IgD-negative memory B cell (primary cell): Measurements from ENCODE around the gene MARK1. TPM values are rescaled to one million over a fixed set of nuclear protein-coding genes. Genes with fewer than 3 reads are reported as not detected.
A peak's percentile ranks its signal among the peaks of the same experiment; 100 is the strongest.

Source experiments
- H3K27ac Mint-ChIP-seq, 3 donors: one replicate each; pipeline ENCODE4 v1.8.0; 2020 to 2022; ENCODE audit warnings: mild to moderate bottlenecking in 3 of 3, mixed read lengths in 3 of 3, moderate library complexity in 1 of 3
- H3K27me3 Mint-ChIP-seq: one replicate; pipeline ENCODE4 v1.8.0; 2021; ENCODE audit warnings: mixed read lengths
- H3K36me3 Mint-ChIP-seq: one replicate; pipeline ENCODE4 v1.8.0; 2020; ENCODE audit warnings: mild to moderate bottlenecking, mixed read lengths
- H3K4me1 Mint-ChIP-seq, 3 donors: one replicate each; pipeline ENCODE4 v1.8.0; 2020 to 2022; ENCODE audit warnings: mixed read lengths in 3 of 3, mild to moderate bottlenecking in 1 of 3
- H3K4me3 Mint-ChIP-seq, 4 donors: one replicate each; pipeline ENCODE4 v1.8.0; 2020 to 2022; ENCODE audit warnings: mild to moderate bottlenecking in 4 of 4, mixed read lengths in 4 of 4, moderate library complexity in 3 of 4
- H3K9me3 Mint-ChIP-seq, 3 donors: one replicate each; pipeline ENCODE4 v1.8.0; 2020 to 2021; ENCODE audit warnings: mixed read lengths in 3 of 3, mild to moderate bottlenecking in 1 of 3
- polyA plus RNA-seq: library from polyadenylated mRNA; unstranded; fragments of 300-500 nt; fragmentation: Illumina TruSeq; gene quantifications from one replicate; pipeline ENCODE4 v1.2.3, GENCODE V29; 2021

The MARK1 gene
- polyA plus RNA-seq, 1 donor from 2014 or later: 0.51 TPM

DNA sequence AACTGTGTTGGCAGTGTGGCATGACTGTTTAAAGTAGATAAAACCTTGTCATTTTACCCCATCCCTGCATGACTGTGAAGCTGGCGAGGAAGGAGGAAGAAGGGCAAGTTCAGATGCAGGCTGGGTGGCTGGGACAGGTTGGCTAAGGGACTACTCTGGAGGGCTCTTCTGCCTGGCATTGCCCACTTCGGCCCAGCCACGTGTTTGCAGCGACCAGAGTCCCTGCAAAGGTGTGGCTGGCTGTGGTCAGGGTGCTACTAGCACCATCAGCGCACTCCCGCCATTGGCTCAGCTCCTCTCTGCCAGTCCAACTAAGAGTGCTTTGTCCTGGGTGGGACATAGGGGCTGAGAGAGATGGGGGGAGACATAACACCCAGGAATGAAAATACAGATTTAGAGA is 169.4 kb downstream of the MARK1 start:
- Mint-ChIP-seq H3K4me1 (peaks cover 2 to 7% (median 6%) of the 10 kb centered on the region in 3 donors), H3K27me3 (no peaks in the 10 kb centered on the region), H3K9me3 (no peaks in the 10 kb centered on the region), H3K36me3 (peaks cover 6% of the 10 kb centered on the region), H3K27ac (no peak overlapping the region), H3K4me3 (no peak overlapping the region)

DNA sequence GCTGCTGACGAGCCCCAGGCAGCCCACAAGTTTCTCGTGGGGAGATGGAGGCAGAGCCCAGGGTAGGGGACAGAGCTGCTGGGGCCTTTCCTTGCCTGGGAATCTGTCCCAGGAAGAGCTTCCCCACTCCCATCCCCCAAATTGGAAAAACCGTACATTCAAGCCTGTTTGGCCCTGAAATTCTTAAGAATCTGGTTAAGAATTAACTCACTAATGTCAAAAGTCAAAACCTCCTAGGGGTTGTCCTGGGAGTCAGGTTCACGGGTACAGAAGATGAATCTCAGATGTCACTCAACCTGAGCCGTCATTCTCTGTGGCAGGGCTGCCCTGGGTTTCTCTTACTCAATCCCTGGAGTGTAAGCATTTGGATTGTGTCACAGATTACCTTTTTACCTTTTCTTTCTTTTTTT is 170.7 kb downstream of the MARK1 start:
- Mint-ChIP-seq H3K27ac (no peak overlapping the region), H3K27me3 (no peaks in the 10 kb centered on the region), H3K4me3 (no peak overlapping the region), H3K4me1 (peaks cover 0 to 5% (median 0%) of the 10 kb centered on the region in 3 donors), H3K9me3 (no peaks in the 10 kb centered on the region), H3K36me3 (peaks cover 6% of the 10 kb centered on the region)

DNA sequence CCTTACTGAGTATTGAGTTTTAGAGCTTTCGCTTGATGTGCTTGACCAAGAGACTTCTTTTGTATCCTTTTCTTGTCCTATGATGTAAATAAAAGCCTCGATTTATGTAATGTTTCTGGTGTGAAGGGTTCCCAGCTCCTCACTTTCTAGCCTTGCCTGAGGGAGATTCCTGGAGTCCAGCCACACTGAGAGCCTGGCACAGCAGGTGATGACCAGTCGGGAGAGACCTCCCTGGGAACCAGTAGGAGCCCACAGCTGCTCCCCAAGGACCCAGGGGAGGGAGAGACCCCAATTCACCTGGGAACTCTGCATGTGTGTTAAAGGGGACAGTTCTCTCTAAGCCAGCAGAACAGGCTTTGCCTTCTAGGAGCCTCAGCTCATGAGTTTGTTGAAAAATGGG is 171.1 kb downstream of the MARK1 start:
- Mint-ChIP-seq H3K36me3 (peaks cover 5% of the 10 kb centered on the region), H3K9me3 (no peaks in the 10 kb centered on the region), H3K27ac (no peak overlapping the region)

DNA sequence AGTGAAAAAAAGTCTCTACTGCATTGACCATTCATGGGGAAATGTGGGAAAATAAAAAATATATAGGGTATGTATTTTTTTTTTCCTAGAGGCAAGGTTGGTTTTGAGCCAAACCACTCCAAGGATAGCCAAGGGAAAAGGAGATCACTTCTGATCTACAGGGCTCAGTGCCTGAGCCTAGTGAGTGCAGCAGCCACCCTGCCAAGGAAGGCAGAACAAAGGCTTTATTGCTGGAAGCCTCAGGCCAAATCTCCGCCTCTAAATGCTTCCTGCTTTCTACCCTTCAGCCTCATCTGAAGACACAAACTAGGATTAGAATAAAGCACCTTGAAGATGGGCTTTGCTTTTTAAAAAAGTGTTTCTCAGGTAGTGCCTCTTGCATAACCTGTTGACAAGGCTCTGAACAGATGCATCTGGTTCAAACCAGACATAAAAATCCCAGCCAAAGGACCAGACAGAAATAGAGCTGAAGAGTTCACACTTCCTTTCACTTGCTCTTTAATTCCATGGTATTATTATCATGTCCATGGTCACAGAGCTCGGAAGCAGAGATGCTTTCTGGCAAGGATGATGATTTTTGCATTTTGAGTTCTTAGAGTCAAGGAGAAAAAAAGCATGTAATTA is 172.7 kb downstream of the MARK1 start:
- Mint-ChIP-seq H3K4me1 (peaks cover 0 to 5% (median 0%) of the 10 kb centered on the region in 3 donors), H3K27ac (no peak overlapping the region), H3K4me3 (no peak overlapping the region), H3K36me3 (peaks cover 5% of the 10 kb centered on the region), H3K9me3 (no peaks in the 10 kb centered on the region), H3K27me3 (no peaks in the 10 kb centered on the region)

More for the DNA sequence above, 171.1 kb downstream of the MARK1 start:
- Mint-ChIP-seq H3K4me3 (no peak overlapping the region), H3K27me3 (no peaks in the 10 kb centered on the region), H3K4me1 (peaks cover 0 to 5% (median 0%) of the 10 kb centered on the region in 3 donors)

DNA sequence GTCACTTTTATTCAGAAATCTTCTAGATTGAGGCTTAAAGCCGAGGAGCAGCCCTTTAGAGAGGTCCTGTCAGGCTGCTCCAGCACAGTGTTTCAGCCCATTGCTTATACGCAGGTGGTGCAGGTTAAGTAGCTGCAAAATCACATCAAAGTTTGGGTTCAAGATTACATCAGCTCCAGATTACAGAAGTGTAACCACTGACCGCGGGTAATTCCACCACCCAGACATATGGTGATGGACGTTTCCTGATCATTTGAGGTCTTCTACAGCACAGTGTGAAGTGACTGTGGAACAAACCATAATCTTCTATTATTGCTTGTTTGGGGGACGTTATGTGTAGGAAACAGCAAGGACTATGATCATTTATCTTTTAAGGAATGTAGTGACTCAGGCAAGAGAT is 174.0 kb downstream of the MARK1 start:
- Mint-ChIP-seq H3K36me3 (peaks cover 5% of the 10 kb centered on the region), H3K4me3 (no peak overlapping the region), H3K9me3 (no peaks in the 10 kb centered on the region), H3K27me3 (no peaks in the 10 kb centered on the region), H3K4me1 (peaks cover 0 to 5% (median 0%) of the 10 kb centered on the region in 3 donors), H3K27ac (no peak overlapping the region)

DNA sequence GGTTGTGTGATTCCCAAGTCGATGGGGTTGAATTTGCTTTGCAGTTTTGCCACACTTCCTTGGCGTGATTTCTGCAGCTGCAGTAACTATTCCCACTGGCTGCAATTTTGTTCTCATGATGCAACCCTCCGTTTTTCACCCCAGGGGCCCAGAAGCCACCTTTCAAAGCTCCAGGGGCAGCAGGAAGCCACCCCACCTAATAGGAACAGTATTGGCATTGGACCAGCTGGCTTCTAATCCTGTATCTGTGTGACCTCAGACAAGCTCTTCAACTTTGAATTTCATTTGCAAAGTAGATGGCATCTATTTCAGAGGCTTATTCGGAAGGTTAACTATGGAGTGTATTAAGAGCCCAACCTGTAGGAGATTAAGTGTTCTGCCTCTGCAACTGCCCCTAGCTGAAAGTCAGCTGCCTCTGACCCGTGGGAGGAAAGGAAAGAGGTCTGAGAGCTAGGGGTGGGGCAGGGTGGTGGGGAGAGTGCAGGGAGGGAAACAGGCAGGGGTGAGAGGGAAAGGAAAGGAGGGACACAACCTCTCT is 174.9 kb downstream of the MARK1 start:
- peaks cover 0 to 5% (median 0%) of the 10 kb centered on the region in 3 donors for H3K4me1 Mint-ChIP-seq
- H3K27ac Mint-ChIP-seq: no peak overlapping the region
- peaks cover 5% of the 10 kb centered on the region for H3K36me3 Mint-ChIP-seq
- H3K27me3 Mint-ChIP-seq: no peaks in the 10 kb centered on the region
- H3K4me3 Mint-ChIP-seq: no peak overlapping the region
- no peaks in the 10 kb centered on the region for H3K9me3 Mint-ChIP-seq

DNA sequence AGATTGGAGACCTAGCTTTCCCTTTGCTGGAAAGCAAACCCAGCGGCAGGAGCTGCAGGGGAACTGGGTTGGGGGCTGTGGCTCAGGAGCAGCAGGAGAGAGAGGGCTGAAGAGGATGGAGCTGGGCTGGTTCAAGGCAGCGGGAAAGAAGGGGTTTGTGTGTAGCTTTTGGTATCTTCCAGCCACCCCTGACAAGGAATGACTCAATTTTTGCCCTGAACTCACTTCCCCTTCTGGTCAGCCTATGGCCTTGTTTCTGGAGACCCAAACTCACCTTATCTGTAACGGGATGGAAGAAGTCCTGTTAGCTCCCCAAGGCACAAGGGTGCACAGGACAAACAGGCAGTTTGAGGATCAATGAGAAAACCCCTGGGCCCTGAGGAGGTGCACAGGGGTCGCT is 175.4 kb downstream of the MARK1 start:
- Mint-ChIP-seq H3K4me1 (peaks cover 0 to 7% (median 0%) of the 10 kb centered on the region in 3 donors), H3K36me3 (peaks cover 5% of the 10 kb centered on the region), H3K27ac (no peak overlapping the region), H3K27me3 (no peaks in the 10 kb centered on the region), H3K4me3 (no peak overlapping the region), H3K9me3 (no peaks in the 10 kb centered on the region)

DNA sequence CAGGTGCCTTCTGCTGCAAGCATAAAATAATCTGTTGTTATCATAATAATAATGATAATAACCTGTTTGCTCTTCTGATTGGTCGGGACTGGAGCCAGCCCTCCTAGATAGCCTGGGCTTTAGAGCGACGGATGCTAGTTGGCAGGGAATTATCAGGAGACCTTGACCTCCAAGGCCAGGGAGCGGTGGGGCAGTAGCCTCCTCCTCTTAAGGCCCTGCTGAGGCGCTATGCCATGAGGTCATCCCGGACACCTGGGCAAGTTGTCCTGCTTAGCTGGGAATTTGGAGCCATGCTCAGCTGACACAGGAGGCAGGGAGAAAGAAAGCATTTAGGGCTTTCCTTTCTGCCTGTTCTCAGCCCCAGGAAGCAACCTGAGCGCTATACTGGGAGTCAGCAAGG is 177.8 kb downstream of the MARK1 start:
- H3K4me1 Mint-ChIP-seq: peaks cover 6 to 21% (median 13%) of the 10 kb centered on the region in 3 donors
- H3K36me3 Mint-ChIP-seq: peaks cover 2% of the 10 kb centered on the region
- H3K27ac Mint-ChIP-seq: no peak overlapping the region
- H3K4me3 Mint-ChIP-seq: no peak overlapping the region
- no peaks in the 10 kb centered on the region for H3K9me3 Mint-ChIP-seq
- H3K27me3 Mint-ChIP-seq: no peaks in the 10 kb centered on the region

DNA sequence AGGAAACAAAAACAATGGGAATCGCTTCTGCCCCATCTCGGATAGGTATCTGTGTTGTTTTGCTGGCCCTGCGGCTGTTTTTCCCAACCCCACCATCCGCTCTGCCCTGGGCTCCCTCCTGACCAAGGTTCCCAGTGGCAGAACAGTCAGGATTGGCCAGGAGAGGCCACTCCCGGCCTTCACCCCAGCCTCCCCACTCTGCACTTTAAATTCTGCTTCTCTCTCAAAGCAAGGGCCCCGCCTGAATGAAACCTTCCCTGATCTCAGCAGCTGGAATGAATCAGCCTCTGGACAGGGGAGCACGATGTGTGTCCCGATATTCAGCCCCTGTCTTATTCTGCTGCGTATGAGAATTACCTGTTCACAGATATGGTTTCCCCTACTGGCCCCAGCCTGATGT is 178.5 kb downstream of the MARK1 start:
- Mint-ChIP-seq H3K4me1 (peaks cover 11 to 27% (median 19%) of the 10 kb centered on the region in 3 donors), H3K4me3 (peak overlapping the region in 1 of 4 donors; percentile 54), H3K27me3 (peaks cover 4% of the 10 kb centered on the region), H3K9me3 (no peaks in the 10 kb centered on the region), H3K27ac (no peak overlapping the region), H3K36me3 (peaks cover 2% of the 10 kb centered on the region)

DNA sequence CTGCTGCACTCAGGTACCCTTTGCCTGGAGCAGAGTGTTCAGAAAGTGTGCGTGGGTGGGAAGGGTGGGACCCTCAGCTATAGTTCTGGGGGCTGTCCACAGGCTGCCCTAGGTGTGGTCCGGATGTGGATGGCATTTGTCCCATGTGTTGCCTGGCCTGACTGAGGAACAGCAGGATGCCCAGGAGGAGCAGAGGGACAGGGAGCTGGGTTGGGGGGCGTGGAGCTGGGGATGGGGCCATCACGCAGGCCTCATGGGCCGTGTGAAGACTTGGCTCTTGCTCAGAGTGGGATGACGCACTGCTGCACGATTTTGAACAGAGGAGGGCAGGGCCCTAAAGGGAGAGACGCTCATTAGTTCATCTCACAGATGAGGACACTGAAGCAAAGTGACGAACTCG is 179.2 kb downstream of the MARK1 start:
- peaks cover 13 to 25% (median 21%) of the 10 kb centered on the region in 3 donors for H3K4me1 Mint-ChIP-seq
- H3K27ac Mint-ChIP-seq: no peak overlapping the region

DNA sequence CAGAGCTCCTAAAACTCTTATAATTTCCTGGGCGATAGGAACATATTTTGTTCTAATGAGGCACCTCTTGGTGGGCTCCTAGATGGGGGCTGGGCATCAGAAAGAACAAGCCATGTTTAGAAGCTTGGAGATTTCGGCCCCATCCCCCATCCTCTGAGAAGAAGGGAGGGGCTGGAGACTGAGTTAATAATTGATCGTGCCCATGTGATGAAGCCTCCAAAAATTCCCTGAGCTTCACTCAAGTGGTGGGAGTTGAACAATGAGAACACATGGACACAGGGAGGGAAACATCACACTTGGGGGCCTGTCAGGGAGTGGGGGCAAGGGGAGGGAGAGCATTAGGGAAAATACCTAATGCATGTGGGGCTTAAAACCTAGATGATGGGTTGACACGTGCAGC is 180.3 kb downstream of the MARK1 start:
- Mint-ChIP-seq H3K4me3 (no peak overlapping the region), H3K36me3 (peaks cover 2% of the 10 kb centered on the region), H3K27ac (no peak overlapping the region), H3K4me1 (peaks cover 13 to 23% (median 21%) of the 10 kb centered on the region in 3 donors), H3K27me3 (peaks cover 4% of the 10 kb centered on the region), H3K9me3 (no peaks in the 10 kb centered on the region)

More for the DNA sequence above, 179.2 kb downstream of the MARK1 start:
- Mint-ChIP-seq H3K36me3 (peaks cover 2% of the 10 kb centered on the region), H3K9me3 (no peaks in the 10 kb centered on the region), H3K4me3 (no peak overlapping the region), H3K27me3 (peaks cover 4% of the 10 kb centered on the region)

DNA sequence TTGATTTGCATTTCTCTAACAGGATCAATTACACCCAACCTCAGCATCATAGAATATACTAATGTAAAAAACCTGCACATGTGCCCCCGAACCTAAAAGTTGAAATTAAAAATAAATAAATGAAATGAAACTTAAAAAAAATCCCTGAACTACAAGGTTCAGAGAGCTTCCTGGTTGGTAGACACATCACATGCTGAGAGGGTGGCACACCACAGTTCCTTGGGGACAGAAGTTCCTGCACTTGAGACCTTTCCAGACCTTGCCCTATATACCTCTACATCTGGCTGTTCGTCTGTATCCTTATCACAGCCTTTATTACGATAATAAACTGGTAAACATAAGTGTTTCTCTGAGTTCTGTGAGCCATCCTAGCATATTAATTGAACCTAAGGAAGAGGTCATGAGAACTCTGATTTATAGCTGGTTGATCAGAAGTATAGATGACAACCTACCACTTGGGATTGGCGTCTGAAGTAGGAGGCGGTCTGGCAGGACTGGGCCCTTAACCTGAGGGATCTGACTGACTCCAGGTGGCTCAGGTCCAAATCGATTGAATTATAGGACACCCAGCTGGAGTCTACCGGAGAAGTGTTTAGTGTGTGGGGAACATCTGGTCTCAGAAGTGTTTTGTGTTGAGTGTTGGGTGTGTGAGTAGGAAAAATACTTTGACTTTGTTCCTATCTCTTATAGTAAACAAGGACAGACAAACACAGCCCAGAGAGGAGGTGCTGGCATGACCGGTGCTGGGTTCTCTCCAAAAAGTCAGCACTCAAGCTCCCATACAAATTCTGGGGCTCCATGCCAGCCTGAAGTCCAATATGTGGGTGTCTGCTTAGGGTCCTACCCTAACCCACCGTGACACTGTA is 181.2 kb downstream of the MARK1 start:
- H3K4me1 Mint-ChIP-seq: peaks cover 13 to 25% (median 21%) of the 10 kb centered on the region in 3 donors
- peaks cover 2% of the 10 kb centered on the region for H3K36me3 Mint-ChIP-seq
- H3K27ac Mint-ChIP-seq: peak overlapping the region in 2 of 3 donors; percentile 31 to 78
- H3K27me3 Mint-ChIP-seq: peaks cover 4% of the 10 kb centered on the region
- H3K4me3 Mint-ChIP-seq: peak overlapping the region in 2 of 4 donors; percentile 29 to 46
- H3K9me3 Mint-ChIP-seq: no peaks in the 10 kb centered on the region

DNA sequence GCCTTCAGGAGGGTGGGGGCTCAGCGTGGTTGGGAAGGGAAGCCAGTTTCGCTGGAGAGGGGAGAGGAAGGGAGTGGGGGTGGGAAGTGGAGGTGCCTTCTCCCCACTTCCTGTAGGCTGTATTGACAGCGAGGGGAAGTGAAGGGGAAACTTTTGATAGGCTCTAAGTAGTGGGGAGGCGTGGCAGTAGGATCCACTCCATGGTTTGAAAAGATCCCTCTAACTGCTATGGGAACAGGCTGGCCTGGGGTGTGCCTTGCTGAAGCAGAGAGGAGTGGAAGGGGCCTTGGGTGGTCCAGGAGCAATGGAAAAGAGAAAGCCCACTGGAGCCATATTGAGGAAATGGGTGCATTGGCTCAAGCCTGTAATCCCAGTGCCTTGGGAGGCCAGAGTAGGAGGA is 182.4 kb downstream of the MARK1 start:
- Mint-ChIP-seq H3K9me3 (no peaks in the 10 kb centered on the region), H3K36me3 (peaks cover 2% of the 10 kb centered on the region), H3K27me3 (peaks cover 4% of the 10 kb centered on the region), H3K4me1 (peaks cover 13 to 25% (median 21%) of the 10 kb centered on the region in 3 donors), H3K4me3 (no peak overlapping the region), H3K27ac (no peak overlapping the region)

DNA sequence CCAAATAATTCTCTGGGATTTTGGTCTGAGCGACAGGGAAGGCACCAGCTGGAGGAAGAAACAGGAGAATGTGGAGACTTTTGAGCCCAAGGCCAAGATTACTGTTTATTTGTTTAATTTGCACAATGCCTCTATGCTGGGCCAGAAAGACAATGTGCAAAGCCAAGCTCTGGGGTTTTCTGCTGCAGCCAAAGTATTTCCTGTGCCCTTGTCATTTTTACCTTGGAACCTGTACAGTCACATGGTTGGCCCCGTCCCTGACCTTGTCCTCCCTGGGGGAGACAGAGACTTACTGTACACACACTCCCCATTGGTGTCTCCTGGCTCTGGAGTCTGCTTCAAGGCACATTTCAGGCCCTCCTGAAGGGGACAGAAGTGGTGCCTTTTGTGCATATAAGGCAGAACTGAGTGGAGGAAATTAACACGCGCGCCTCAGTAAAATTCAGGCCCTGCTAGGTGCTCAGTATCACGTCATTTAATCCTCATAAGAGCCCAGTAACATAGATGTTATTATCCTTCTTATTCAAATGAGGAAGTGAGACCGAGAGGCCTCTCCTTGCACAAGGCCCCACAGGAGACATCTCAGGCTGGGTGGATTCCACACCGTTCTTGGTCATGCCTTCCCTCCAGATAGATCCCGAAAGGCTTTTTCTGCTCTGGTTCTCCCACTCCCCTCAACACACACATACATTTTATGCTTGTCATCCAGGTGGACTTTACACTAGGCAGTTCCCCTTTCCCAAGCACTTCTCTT is 183.3 kb downstream of the MARK1 start:
- H3K27me3 Mint-ChIP-seq: peaks cover 4% of the 10 kb centered on the region
- H3K36me3 Mint-ChIP-seq: peaks cover 2% of the 10 kb centered on the region
- peak overlapping the region; percentile 30 to 81 (median 71) for H3K27ac Mint-ChIP-seq
- peak overlapping the region in 2 of 4 donors; percentile 84 to 88 for H3K4me3 Mint-ChIP-seq
- H3K4me1 Mint-ChIP-seq: peaks cover 13 to 25% (median 21%) of the 10 kb centered on the region in 3 donors
- H3K9me3 Mint-ChIP-seq: peaks cover 0 to 6% (median 4%) of the 10 kb centered on the region in 3 donors
